GM12873 (cell line): ENCODE measurements around the gene ENPP6.
A peak's percentile ranks its signal among the peaks of the same experiment; 100 is the strongest.

ENCODE experiments used
- TF ChIP-seq, protein P1 (sequence below): IDR thresholded peaks from 2 replicates; pipeline ENCODE4 v1.5.1; 2012; ENCODE audit warnings: low read depth, mild to moderate bottlenecking, moderate library complexity, low read length, control low read depth; ENCODE audit not compliant: insufficient read depth; ENCODE audit errors: missing control alignments

The ENPP6 gene

DNA sequence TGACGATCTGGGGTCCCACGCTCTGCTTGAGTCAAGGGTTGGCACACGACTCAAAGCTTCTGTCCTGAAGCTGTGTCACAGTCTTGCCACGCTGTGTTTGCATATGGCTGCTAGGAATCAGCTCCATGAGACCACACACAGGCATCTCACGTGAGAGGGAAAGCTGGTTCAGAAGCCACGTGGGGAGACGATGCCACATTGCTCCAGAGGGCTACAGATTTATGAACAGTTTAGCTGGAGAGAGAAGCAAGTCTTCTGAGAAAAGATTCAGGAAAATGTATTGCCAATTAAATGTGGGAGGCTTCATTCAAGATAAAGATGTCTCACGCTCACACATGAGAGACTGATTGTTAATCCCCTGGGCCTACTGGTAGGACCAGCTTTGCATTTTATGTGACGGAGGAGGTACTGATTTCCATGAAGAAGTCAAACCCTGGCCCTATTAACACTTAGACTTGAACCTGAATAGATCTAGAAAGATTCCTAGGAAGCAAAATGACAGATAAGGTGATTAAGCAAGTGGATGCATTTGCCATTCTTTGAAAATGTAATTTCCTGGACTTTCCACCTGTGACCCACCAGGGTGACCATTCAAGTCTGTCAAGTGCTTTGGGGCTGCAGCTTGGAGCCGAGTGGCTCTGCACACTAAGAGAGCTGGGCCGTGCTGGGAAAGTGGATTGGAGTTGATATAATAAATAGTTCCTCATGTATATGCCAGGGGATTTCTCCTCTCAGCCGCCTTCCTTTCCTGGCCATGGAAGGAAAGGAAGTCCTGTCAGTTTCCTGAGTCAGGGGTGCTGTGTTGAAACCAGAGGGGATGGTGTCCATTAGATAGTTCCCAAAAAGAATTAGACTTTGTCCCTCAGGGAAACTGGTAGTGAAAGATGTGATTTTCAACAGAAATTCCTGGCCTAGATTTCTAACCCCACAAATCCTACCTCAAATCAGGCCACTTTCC is 29.0 kb downstream of the ENPP6 start:
- TF ChIP-seq, protein P1, sequence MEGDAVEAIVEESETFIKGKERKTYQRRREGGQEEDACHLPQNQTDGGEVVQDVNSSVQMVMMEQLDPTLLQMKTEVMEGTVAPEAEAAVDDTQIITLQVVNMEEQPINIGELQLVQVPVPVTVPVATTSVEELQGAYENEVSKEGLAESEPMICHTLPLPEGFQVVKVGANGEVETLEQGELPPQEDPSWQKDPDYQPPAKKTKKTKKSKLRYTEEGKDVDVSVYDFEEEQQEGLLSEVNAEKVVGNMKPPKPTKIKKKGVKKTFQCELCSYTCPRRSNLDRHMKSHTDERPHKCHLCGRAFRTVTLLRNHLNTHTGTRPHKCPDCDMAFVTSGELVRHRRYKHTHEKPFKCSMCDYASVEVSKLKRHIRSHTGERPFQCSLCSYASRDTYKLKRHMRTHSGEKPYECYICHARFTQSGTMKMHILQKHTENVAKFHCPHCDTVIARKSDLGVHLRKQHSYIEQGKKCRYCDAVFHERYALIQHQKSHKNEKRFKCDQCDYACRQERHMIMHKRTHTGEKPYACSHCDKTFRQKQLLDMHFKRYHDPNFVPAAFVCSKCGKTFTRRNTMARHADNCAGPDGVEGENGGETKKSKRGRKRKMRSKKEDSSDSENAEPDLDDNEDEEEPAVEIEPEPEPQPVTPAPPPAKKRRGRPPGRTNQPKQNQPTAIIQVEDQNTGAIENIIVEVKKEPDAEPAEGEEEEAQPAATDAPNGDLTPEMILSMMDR = no peak

- TF ChIP-seq, protein P1 = no peak
Observed at GRCh38 chr4:184177271-184177670, 40.4 kb downstream of the ENPP6 start.

DNA sequence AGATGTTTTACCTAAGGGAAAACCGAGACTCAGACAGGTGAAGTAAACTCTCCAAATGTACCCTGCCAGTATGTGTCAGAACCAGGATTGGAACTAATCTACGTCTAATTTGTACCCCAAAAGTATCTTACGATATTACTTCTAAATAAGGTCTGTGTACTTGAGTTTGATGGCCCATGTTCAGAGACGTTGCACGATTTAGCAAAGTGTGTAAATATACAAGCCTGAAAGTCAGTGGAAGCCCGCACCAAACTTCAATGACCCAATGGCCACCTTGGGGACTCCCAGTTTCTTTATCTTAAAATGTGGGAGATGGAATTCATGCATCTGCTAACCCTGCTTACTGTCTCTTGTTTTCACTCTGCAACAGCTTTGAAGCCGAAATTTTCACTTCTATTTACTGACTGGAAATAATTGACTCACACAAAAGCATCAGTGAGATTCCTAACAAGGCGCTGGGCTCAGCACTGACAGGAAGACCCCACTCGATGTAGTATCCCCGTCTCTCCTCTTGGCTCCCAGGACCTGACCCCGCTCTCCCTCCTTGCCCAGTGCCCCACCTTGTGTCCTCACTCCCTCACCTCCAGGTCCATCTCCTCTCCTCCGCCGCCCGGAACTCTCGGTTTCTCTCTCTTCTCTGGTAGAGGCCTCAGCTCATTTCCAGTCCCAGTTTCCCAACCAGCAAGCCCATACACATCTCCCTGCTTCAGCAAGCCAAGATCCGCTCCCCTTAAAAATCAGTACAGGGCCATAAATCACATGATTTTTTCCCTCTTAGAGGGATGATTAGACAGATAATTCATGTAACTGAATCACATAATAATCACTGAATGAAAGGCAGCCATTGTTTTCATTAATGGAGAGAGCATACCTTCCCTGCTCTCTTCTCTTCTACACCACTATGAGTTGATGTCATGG is 42.8 kb downstream of the ENPP6 start:
- TF ChIP-seq, protein P1 = no peak

DNA sequence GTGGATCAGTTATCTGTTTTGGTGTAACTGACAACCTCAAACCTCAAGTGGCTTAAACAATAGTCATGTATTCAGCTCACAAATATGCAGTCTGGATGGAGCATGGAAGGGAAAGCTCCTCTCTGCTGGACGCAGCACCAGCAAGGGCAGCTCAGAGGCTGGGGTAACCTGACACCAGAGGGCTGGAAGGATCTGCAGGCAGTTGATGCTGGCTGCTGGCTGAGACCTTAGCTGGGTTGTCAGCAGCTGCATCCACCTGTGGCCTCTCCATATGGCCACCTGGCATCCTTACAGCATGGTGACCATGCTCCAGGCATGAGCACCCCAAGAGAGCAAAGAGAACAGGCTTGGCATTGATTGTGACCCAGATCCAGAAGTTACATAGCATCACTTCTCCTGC is 46.7 kb downstream of the ENPP6 start:
- TF ChIP-seq, protein P1 = no peak

DNA sequence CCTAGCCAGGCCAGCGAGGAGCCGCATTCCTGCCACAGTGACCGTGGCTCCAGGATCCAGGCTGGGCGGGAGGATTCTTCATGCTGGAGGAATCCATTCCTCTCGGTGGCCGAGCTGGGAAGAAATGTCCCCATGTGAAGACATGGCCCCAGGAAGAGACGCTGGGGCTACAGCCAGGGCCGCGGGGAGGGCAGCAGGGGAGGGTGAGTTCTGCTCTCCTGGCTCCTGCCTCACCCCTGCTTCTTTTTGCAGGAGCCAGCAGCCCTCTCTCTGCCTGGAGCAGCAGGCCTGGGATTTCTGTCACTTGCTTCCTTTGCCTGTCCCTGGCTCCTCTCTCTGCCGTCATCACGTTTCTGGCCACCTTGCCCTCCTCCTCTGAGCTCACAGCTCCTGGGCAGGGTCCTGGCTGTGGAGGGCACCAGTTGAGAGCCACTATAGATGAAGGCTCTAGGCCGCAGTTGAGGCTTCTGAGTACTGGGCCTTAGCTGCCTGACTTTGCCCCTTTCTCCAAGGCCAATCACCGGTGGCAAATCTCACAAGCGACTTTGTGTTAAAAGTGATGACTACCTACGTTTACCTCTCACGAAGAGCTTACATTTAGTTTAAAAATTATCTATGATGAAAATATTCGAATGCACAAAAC is 48.3 kb downstream of the ENPP6 start:
- TF ChIP-seq, protein P1 = no peak

DNA sequence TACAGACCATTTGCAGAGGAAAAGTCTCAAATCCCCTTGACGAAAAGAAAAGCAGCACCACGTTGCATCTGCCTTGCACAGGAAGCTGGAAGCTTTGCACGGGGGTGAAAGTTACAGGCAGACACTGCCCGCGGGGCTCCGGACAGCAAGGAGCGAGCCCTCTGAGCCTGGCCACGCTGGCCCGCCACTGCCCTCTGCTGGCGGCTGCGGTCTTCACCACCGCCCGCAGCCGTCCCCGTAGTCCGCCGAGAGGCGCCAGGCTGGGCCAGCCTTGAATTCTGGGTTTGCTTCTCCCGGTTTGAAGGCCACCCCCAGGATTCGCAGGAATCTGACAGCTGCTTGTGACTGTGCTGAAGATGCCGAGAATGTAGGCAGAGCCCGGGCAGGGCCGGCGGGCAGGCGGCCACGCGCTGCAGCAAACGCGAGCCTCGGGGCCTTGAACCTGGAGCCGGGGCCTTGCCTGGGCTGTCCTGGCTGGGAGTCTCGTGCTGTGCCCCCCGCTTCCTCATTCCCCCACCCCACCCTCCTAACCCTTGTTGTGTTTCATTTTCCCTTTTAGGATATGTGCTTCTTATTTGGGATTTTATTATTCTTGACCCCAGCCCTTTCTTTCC is 49.2 kb downstream of the ENPP6 start:
- TF ChIP-seq, protein P1 = peak; percentile 99
